Activated CD8-positive, alpha-beta T cell treated with anti-CD3 and anti-CD28 coated beads for 36 hours (primary cell): ENCODE data around the gene GOT2. TPM values are rescaled to one million over a fixed set of nuclear protein-coding genes. Genes with fewer than 3 reads are reported as not detected.
"Not testable (repeated sequence)": the region's sequence is repeated elsewhere in the genome, so short reads cannot be mapped to it uniquely, and the experiment has no call there.

Source experiments
- ATAC-seq: fragments of 200-7000 bp; cut with Tn5 transposase; one replicate; pipeline ENCODE4 v1.10.0; 2021; ENCODE audit warnings: mild to moderate bottlenecking, moderate library complexity
- CTCF ChIA-PET: fragments of 350-600 bp; sonication (Branson Sonifier 250); formaldehyde crosslinking; loops from one replicate; lab custom pipeline; 2021; ENCODE audit warnings: antibody characterized with exemption; lab: Charles Lee
- POLR2A ChIA-PET: fragments of 350-600 bp; sonication (Branson Sonifier 250); formaldehyde crosslinking; loops from one replicate; lab custom pipeline; 2021; ENCODE audit warnings: antibody characterized with exemption; lab: Charles Lee
- DNase-seq: peaks from one replicate; pipeline ENCODE4 v3.0.0-alpha.2; 2020
- H3K27ac Mint-ChIP-seq: one replicate; pipeline ENCODE4 v1.8.0; 2021; ENCODE audit warnings: mild to moderate bottlenecking, mixed read lengths
- H3K27me3 Mint-ChIP-seq: one replicate; pipeline ENCODE4 v1.8.0; 2021; ENCODE audit warnings: mixed read lengths
- H3K36me3 Mint-ChIP-seq: one replicate; pipeline ENCODE4 v1.8.0; 2021; ENCODE audit warnings: low read depth, mixed read lengths
- H3K4me1 Mint-ChIP-seq: one replicate; pipeline ENCODE4 v1.8.0; 2021; ENCODE audit warnings: low read depth, mixed read lengths
- H3K4me3 Mint-ChIP-seq: one replicate; pipeline ENCODE4 v1.8.0; 2021; ENCODE audit warnings: mild to moderate bottlenecking, moderate library complexity, mixed read lengths
- H3K9me3 Mint-ChIP-seq: one replicate; pipeline ENCODE4 v1.8.0; 2021; ENCODE audit warnings: mixed read lengths
- intact Hi-C: fragments of 100-400 bp; cut with micrococcal nuclease; formaldehyde crosslinking; loops from one replicate; pipeline ENCODE4 v1.10.0; 2022
- total RNA-seq, 2 experiments: library from RNA; stranded (reverse); gene quantifications; one replicate each; pipeline ENCODE4 v1.2.3, GENCODE V29; 2021
- TF ChIP-seq, protein P1 (sequence below): fragments of 200-600 bp; IDR thresholded peaks from one replicate; pipeline ENCODE4 v1.8.0; 2022; ENCODE audit warnings: antibody characterized with exemption, mild to moderate bottlenecking

The GOT2 gene
- total RNA-seq, 2 experiments from 2014 or later: 159 to 166 TPM

DNA sequence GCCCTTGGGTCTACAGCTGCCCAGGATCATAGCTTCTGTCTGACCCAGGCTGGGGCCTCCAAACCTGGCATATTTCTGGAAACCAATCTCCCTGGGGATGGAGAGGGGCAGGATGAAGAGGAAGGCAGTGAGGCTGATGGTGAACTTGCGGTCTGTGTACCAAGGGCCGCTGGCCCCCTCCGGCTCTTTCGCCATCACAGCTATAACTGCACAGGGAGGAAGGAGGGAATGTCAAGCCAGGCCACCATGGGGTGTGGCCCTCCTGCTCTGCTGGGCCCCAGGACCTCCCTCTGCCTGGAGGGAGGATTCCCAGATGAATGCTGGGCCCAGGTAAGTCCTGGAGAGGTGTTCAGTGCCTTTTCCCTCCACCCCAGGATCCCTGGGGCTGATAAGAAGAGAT, 55.8 kb downstream of the GOT2 start:
- TF ChIP-seq, protein P1, sequence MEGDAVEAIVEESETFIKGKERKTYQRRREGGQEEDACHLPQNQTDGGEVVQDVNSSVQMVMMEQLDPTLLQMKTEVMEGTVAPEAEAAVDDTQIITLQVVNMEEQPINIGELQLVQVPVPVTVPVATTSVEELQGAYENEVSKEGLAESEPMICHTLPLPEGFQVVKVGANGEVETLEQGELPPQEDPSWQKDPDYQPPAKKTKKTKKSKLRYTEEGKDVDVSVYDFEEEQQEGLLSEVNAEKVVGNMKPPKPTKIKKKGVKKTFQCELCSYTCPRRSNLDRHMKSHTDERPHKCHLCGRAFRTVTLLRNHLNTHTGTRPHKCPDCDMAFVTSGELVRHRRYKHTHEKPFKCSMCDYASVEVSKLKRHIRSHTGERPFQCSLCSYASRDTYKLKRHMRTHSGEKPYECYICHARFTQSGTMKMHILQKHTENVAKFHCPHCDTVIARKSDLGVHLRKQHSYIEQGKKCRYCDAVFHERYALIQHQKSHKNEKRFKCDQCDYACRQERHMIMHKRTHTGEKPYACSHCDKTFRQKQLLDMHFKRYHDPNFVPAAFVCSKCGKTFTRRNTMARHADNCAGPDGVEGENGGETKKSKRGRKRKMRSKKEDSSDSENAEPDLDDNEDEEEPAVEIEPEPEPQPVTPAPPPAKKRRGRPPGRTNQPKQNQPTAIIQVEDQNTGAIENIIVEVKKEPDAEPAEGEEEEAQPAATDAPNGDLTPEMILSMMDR: no peak
- no peaks in the 10 kb centered on the region for H3K27me3 Mint-ChIP-seq
- intact Hi-C loops: no loop called here
- DNase-seq (no peak), ATAC-seq (no peak)
- H3K4me1 Mint-ChIP-seq: peaks cover 3% of the 10 kb centered on the region
- H3K9me3 Mint-ChIP-seq: no peaks in the 10 kb centered on the region
- POLR2A ChIA-PET: interaction anchor here (0.9 kb wide), 1 partner anchor 98 kb away, joined by 3 read pairs; no protein-coding TSS in a partner anchor
- no peak overlapping the region for H3K27ac Mint-ChIP-seq
- CTCF ChIA-PET: interaction anchor here (3.0 kb wide), 1 partner anchor 78 kb away, joined by 15 read pairs; no protein-coding TSS in a partner anchor
- H3K4me3 Mint-ChIP-seq: no peak overlapping the region
- H3K36me3 Mint-ChIP-seq: no peaks in the 10 kb centered on the region

DNA sequence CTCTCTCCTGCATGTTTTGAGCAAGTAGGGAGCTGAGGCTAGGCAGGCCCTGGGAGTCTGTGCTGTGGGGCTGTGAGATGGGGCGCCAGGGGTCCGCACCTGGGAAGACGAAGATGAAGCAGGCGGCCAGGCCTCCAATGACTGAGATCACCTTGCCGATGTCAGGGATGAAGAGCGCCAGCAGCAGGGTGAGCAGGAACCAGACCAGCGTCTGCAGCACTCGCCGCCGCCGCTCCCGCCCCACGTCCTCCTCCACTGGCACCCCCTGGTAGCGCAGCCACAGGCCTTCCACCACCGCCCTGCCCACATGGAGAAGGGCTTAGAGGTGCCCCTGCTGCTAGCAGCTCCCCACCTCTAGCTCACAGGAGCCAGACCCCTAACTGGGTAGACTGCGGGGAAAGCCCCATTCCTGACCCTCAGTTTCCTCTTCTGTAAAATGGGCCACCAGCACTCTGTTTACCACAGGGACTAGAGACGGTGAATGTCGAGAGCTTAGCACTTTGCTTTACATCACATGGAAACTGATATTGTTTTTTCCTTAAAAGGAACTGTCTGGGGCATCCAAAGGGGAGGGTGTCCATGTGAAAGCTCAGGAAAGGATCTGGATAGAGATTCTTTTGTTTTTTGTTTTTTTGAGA, 63.1 kb downstream of the GOT2 start:
- ChIA-PET CTCF (interaction anchor here (1.1 kb wide), 1 partner anchor 85 kb away, joined by 3 read pairs; no protein-coding TSS in a partner anchor), POLR2A (interaction anchor here (0.7 kb wide), 1 partner anchor 14 kb away, joined by 4 read pairs; the partner anchor contains the start of gene SLC38A7)
- ATAC-seq (no peak), DNase-seq (no peak)
- H3K27ac Mint-ChIP-seq: no peak overlapping the region
- no peaks in the 10 kb centered on the region for H3K4me1 Mint-ChIP-seq
- H3K9me3 Mint-ChIP-seq: no peaks in the 10 kb centered on the region
- no peaks in the 10 kb centered on the region for H3K27me3 Mint-ChIP-seq
- intact Hi-C loops: no loop called here
- H3K4me3 Mint-ChIP-seq: no peak overlapping the region
- H3K36me3 Mint-ChIP-seq: peaks cover 12% of the 10 kb centered on the region
- TF ChIP-seq, protein P1: no peak

- intact Hi-C loops: no loop called here
- H3K9me3 Mint-ChIP-seq: no peaks in the 10 kb centered on the region
- ATAC-seq: no peak
- CTCF ChIA-PET: no interaction called here
- H3K36me3 Mint-ChIP-seq: peaks cover 12% of the 10 kb centered on the region
- no peak overlapping the region for H3K4me3 Mint-ChIP-seq
- H3K27ac Mint-ChIP-seq: no peak overlapping the region
- H3K4me1 Mint-ChIP-seq: no peaks in the 10 kb centered on the region
- H3K27me3 Mint-ChIP-seq: no peaks in the 10 kb centered on the region
- no peak for DNase-seq
- POLR2A ChIA-PET: no interaction called here
- TF ChIP-seq, protein P1: no peak
These were observed 63.9 kb downstream of the GOT2 start for GRCh38 chr16:58670177-58670576.

DNA sequence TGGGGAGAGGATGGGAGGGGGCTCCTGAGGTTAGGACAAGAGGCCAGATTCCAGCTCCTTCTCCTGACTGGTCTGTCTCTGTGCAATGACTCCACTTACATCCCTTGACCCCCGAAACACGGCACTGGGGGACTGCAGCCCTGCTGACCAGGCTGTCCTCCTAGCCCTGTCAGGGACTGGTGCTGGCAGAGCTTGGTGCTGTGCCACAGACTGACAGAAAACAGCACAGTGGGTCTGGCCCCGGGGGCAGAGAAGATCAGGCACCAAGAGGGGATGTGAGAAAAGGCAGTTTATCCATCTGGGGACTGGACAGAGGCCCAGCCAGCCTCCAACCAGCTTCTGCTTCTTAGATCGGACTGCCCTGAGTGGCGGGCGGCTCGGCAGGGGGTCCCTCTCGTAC, 68.9 kb downstream of the GOT2 start:
- H3K27ac Mint-ChIP-seq: no peak overlapping the region
- DNase-seq (no peak), ATAC-seq (no peak)
- peaks cover 12% of the 10 kb centered on the region for H3K36me3 Mint-ChIP-seq
- TF ChIP-seq, protein P1: no peak
- POLR2A ChIA-PET: no interaction called here
- CTCF ChIA-PET: no interaction called here
- intact Hi-C loops: loop anchor here (10.0 kb wide), 1 partner anchor 160 kb away; the partner anchor contains the start of gene NDRG4
- no peaks in the 10 kb centered on the region for H3K9me3 Mint-ChIP-seq
- no peaks in the 10 kb centered on the region for H3K27me3 Mint-ChIP-seq
- no peak overlapping the region for H3K4me3 Mint-ChIP-seq
- H3K4me1 Mint-ChIP-seq: no peaks in the 10 kb centered on the region

DNA sequence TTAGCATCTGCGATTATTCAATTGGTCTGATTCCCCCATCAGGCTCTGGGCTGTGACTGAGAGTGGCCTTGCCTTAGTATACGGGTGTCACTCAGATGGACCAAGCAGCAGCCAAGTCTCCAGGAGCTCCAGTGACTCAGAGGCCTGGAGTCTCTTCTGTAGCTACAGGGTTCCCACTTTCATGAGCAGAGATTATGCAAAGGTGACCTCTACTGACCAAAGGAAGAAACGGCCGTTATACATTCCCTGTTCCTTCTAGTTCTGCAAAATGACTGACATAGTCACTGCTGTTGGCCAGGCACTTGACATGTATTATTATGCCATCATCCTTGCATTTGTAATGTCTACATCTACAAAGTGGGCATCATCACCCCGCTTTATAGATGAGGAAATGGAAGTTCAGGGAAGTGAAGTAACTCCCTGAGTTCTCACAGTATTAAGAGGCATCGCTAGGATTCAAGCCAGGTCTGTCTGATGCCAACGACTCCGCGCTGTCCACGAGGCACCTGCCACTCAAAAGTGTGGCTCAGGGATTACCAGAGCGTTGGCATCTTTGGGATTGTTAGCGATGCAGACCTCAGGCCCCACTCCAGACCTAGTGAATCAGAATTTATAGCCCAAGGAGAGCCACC, 72.8 kb downstream of the GOT2 start:
- H3K36me3 Mint-ChIP-seq: no peaks in the 10 kb centered on the region
- DNase-seq (peak; percentile 32), ATAC-seq (peak; percentile 89)
- H3K4me1 Mint-ChIP-seq: no peaks in the 10 kb centered on the region
- intact Hi-C loops: loop anchor here (10.0 kb wide), 1 partner anchor 157 kb away; the partner anchor contains the start of gene NDRG4
- H3K4me3 Mint-ChIP-seq: no peak overlapping the region
- POLR2A ChIA-PET: no interaction called here
- H3K27me3 Mint-ChIP-seq: peaks cover 2% of the 10 kb centered on the region
- TF ChIP-seq, protein P1: no peak
- CTCF ChIA-PET: interaction anchor here (0.7 to 1.8 kb wide), 10 partner anchors 8 to 325 kb away, joined by 3 to 7 read pairs (median 5); partner anchors contain the start of gene SLC38A7
- H3K27ac Mint-ChIP-seq: no peak overlapping the region
- no peaks in the 10 kb centered on the region for H3K9me3 Mint-ChIP-seq

DNA sequence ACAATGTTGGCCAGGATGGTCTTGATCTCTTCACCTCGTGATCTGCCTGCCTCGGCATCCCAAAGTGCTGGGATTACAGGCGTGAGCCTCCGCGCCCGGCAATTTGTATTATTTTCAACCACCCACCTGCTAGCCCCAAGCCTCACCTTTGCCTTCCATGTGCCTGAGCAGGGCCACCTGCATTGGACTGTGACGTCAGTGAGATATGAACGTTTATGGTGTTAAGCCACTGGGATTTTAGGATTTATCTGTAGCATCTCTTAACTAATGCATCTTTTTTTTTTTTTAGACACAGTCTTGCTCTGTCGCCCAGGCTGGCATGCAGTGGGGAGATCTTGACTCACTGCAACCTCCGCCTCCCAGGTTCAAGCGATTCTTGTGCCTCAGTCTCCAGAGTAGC, 74.2 kb downstream of the GOT2 start:
- H3K27me3 Mint-ChIP-seq, H3K9me3 Mint-ChIP-seq, H3K4me3 Mint-ChIP-seq, CTCF ChIA-PET, H3K4me1 Mint-ChIP-seq, H3K36me3 Mint-ChIP-seq, ATAC-seq, DNase-seq, H3K27ac Mint-ChIP-seq: not testable (repeated sequence)
- intact Hi-C loops: loop anchor here (10.0 kb wide), 1 partner anchor 155 kb away; the partner anchor contains the start of gene NDRG4
- POLR2A ChIA-PET: interaction anchor here (0.7 kb wide), 1 partner anchor 31 kb away, joined by 3 read pairs; no protein-coding TSS in a partner anchor
